Mucosa of descending colon (tissue), 3 donors: Measurements from ENCODE around the gene HEXIM2. TPM values are rescaled to one million over a fixed set of nuclear protein-coding genes. Genes with fewer than 3 reads are reported as not detected.

ENCODE experiments used
- ATAC-seq: fragments of 200-7000 bp; cut with Tn5 transposase; one replicate; pipeline ENCODE4 v1.9.1; 2020; ENCODE audit warnings: mild to moderate bottlenecking, moderate library complexity
- DNase-seq, 3 donors: peaks; one replicate each; pipeline ENCODE4 v3.0.0-alpha.2; 2020
- H3K36me3 ChIP-seq: fragments of 200-600 bp; one replicate; pipeline ENCODE4 v1.8.0; 2021; ENCODE audit warnings: low read depth, mild to moderate bottlenecking
- H3K4me1 ChIP-seq: fragments of 200-600 bp; one replicate; pipeline ENCODE4 v1.8.0; 2021; ENCODE audit warnings: low read depth, mild to moderate bottlenecking
- H3K4me3 ChIP-seq: fragments of 200-600 bp; one replicate; pipeline ENCODE4 v1.8.0; 2021; ENCODE audit warnings: mild to moderate bottlenecking
- H3K9me3 ChIP-seq: fragments of 200-600 bp; one replicate; pipeline ENCODE4 v1.8.0; 2021; ENCODE audit warnings: mild to moderate bottlenecking
- intact Hi-C, 2 donors: fragments of 100-400 bp; cut with DNase I in 1 of 2; cut with micrococcal nuclease in 1 of 2; formaldehyde crosslinking; loops; one replicate each; pipeline versions ENCODE4 v1.11.0 to v1.11.1; 2022; cut with DNase I, micrococcal nuclease
- total RNA-seq, 3 donors: library from RNA; stranded (reverse); fragmentation: NEBNext Ultra II Directional in 2 of 3; extraction: Animal tissue kit (Norgen Biotek cat#: 25700) in 2 of 3; gene quantifications; one replicate each; pipeline versions ENCODE4 v1.2.1 to v1.2.4, GENCODE V29; 2021 to 2023
- TF ChIP-seq, protein P1 (sequence below): fragments of 200-600 bp; IDR thresholded peaks from one replicate; pipeline ENCODE4 v1.8.0; 2022; ENCODE audit warnings: antibody characterized with exemption, mild to moderate bottlenecking
- donor health status: DM: no; HTN: no; CAD: no; lungs with moderate emphysema.
- donor health status: DM: no; HTN: no; CAD: no.
- donor health status: DM: no; HTN: yes; CAD: no.

HEXIM2 gene
- total RNA-seq, 3 donors from 2014 or later = 3.9 to 9.6 (median 4.5) TPM

DNA sequence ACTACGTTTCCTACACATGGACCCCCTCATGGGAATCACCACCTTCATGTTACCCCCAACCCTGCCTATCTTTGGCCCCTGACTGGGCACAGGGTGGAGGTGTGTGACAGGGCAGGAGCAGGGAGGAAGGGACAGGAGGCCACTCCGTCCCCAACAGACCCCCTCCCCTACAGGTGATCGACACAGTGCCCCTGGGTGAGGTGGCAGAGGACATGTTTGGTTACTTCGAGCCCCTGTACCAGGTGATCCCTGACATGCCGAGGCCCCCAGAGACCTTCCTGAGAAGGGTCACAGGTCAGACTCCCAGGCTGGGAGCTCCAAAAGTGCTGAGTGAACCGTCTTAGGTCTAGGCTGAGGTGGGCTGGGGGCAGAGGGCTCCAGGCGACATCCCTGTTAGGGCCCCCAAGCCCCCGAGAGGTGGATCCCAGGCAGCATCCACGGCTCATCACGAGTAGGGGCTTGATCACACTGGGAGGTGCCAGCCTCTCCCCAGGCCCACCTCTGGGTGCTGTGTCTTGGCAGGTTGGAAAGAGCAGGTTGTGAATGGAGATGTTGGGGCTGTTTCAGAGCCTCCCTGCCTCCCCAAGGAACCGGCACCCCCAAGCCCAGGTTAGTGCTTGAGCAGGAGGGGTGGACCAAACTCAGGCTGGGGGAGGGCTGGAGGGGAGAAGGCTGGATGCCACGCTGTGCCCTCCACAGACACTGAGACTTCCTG, 24.7 kb upstream of the HEXIM2 start:
- no peaks in the 10 kb centered on the region for H3K9me3 ChIP-seq
- no peak overlapping the region for H3K4me3 ChIP-seq
- no peaks in the 10 kb centered on the region for H3K36me3 ChIP-seq
- peaks cover 24% of the 10 kb centered on the region for H3K4me1 ChIP-seq
- no peak for ATAC-seq
- intact Hi-C loops = loop anchor here in 1 of 2 donors (10.0 kb wide), 1 partner anchor 58 kb away; no protein-coding TSS in a partner anchor
- peak in 1 of 3 donors; percentile 44 for DNase-seq
- TF ChIP-seq, protein P1, sequence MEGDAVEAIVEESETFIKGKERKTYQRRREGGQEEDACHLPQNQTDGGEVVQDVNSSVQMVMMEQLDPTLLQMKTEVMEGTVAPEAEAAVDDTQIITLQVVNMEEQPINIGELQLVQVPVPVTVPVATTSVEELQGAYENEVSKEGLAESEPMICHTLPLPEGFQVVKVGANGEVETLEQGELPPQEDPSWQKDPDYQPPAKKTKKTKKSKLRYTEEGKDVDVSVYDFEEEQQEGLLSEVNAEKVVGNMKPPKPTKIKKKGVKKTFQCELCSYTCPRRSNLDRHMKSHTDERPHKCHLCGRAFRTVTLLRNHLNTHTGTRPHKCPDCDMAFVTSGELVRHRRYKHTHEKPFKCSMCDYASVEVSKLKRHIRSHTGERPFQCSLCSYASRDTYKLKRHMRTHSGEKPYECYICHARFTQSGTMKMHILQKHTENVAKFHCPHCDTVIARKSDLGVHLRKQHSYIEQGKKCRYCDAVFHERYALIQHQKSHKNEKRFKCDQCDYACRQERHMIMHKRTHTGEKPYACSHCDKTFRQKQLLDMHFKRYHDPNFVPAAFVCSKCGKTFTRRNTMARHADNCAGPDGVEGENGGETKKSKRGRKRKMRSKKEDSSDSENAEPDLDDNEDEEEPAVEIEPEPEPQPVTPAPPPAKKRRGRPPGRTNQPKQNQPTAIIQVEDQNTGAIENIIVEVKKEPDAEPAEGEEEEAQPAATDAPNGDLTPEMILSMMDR = no peak

DNA sequence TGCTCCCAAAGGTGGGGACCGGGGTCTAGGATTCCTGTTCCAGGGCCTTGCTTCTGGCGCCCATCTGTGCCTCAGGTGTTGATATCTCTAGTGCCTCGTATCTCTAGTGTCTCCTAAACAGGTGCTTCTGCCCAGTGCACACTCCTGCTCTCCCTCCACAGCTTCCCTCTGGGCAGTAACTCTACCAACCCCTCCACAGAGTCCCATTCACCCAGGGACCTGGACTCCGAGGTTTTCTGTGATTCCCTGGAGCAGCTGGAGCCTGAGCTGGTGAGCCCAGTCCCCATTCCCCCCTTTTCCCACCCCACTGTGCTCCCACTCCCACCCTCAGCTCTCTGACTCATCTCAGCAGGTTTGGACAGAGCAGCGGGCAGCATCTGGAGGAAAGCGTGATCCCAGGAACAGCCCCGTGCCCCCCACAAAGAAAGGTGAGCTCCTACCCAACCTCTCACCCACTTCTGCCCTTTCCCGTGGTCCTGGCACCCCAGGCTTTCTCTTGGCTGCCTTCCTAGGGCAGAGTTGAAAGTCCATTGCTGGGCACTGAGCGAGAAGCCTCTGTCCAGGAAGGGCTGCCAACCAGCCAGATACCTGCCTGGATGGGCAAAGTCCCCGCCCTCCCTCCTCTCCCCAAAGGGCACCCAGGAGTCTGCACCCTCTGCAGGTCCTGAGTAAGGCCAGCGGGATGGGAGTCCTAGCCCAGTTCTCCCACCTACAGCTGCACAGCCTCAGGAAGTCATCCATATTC, 23.9 kb upstream of the HEXIM2 start:
- no peaks in the 10 kb centered on the region for H3K36me3 ChIP-seq
- H3K4me3 ChIP-seq = no peak overlapping the region
- intact Hi-C loops = loop anchor here in 1 of 2 donors (10.0 kb wide), 1 partner anchor 57 kb away; no protein-coding TSS in a partner anchor
- H3K4me1 ChIP-seq = peaks cover 24% of the 10 kb centered on the region
- peak in 2 of 3 donors; percentile 73 to 75 for DNase-seq
- no peaks in the 10 kb centered on the region for H3K9me3 ChIP-seq
- TF ChIP-seq, protein P1 = no peak
- peak; percentile 12 for ATAC-seq

DNA sequence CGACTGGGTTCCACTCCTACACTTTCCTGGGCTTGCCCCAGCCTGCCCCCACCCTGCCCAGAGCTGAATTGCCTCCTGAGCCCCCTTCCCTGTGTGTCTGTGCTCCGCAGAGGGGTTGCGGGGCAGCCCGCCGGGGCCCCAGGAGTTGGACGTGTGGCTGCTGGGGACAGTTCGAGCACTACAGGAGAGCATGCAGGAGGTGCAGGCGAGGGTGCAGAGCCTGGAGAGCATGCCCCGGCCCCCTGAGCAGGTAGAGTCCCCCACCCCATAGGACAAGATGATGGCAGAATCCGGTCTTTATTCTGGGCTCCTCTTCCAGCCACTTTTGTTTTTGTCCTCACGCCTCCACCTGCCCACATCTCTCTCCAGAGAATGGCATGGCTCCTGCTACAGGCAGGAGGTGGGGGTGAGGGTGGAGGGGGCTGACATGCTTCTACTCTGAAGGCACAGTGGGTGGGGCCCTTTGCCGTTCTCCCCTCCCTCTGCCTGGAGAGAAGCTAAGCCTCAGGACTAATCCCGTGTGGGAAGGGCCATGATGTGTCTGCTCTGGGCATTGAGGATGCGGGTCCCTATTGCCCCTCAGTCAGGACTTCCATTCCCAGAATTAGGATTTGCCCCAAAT, 22.7 kb upstream of the HEXIM2 start:
- Histone ChIP-seq H3K9me3 (no peaks in the 10 kb centered on the region), H3K36me3 (no peaks in the 10 kb centered on the region), H3K4me1 (peaks cover 24% of the 10 kb centered on the region), H3K4me3 (no peak overlapping the region)
- TF ChIP-seq, protein P1 = no peak
- ATAC-seq (no peak), DNase-seq (peak in 1 of 3 donors; percentile 29)
- intact Hi-C loops = loop anchor here in 1 of 2 donors (10.0 kb wide), 1 partner anchor 56 kb away; no protein-coding TSS in a partner anchor

DNA sequence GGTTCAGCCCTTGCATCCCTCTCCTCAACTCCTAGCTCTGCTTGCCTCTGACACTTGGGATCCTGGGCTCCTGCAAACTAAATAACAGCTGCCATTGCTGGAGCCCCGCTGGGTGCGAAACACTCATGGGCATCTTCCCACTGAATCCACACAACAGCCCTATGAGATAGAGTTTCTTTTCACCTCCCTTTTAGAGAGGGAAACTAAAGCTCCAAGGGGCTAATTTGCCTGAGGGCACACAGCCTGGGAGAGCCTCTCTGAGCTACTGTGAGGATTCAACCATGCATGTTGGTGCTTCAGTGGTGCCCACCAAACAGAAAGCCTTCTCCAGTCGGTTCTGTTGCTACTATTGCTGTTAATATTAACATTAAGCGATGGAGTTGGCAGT, 22.1 kb upstream of the HEXIM2 start:
- TF ChIP-seq, protein P1 = no peak
- no peaks in the 10 kb centered on the region for H3K9me3 ChIP-seq
- H3K4me1 ChIP-seq = peaks cover 28% of the 10 kb centered on the region
- DNase-seq (peak in 1 of 3 donors; percentile 12), ATAC-seq (no peak)
- intact Hi-C loops = loop anchor here in 1 of 2 donors (10.0 kb wide), 1 partner anchor 55 kb away; no protein-coding TSS in a partner anchor
- H3K36me3 ChIP-seq = no peaks in the 10 kb centered on the region
- H3K4me3 ChIP-seq = no peak overlapping the region

DNA sequence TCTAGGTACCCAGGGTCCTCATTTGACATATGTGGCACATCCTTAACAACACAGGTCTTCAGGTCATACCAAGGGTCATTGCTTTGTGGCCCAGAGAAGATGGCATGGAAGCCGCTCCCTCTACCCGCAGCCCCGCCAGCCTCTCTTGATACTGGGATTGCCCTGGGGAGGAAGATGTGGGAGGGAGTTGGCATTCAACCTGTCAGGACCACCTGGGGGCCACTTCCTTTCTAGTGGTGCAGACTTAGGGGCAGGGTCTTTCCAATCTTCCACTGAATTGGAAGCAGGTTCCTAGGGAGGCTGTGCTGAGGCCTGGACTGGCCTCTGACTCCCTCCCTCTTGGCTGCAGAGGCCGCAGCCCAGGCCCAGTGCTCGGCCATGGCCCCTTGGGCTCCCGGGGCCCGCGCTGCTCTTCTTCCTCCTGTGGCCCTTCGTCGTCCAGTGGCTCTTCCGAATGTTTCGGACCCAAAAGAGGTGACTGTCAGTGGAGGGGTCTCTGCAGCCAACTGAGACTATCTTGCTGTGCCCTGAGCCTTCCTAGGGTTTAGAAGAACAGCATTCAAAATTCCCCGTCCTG, 18.5 kb upstream of the HEXIM2 start:
- ATAC-seq (no peak), DNase-seq (peak in 1 of 3 donors; percentile 23)
- Histone ChIP-seq H3K4me1 (peaks cover 24% of the 10 kb centered on the region), H3K9me3 (no peaks in the 10 kb centered on the region), H3K36me3 (no peaks in the 10 kb centered on the region), H3K4me3 (no peak overlapping the region)
- intact Hi-C loops = no loop called here
- TF ChIP-seq, protein P1 = no peak
